Endothelial cell of umbilical vein (primary cell): ENCODE measurements around the gene DSP.

Source experiments
- GATA2 ChIP-seq: IDR thresholded peaks from 2 replicates; pipeline ENCODE4 v1.7.0; 2011; ENCODE audit warnings: low read depth, mild to moderate bottlenecking, moderate library complexity, mixed read lengths, low read length; ENCODE audit not compliant: insufficient read length, insufficient read depth
- MYC ChIP-seq: IDR thresholded peaks from one replicate; pipeline ENCODE4 v1.6.1; 2011; ENCODE audit warnings: mild to moderate bottlenecking, low read depth, low read length
- POLR2A ChIP-seq: IDR thresholded peaks from 2 replicates; pipeline ENCODE4 v1.6.1; 2012; ENCODE audit warnings: low read depth, mild to moderate bottlenecking, control low read depth, low read length
- POLR2AphosphoS5 ChIP-seq: IDR thresholded peaks from 2 replicates; pipeline ENCODE4 v1.6.1; 2012; ENCODE audit warnings: low read depth, mild to moderate bottlenecking, control low read depth, low read length, moderate library complexity; ENCODE audit not compliant: insufficient read depth
- TF ChIP-seq, protein P1 (sequence below), 2 donors: IDR thresholded peaks; 1 replicate in 1 of 2; 2 replicates in 1 of 2; pipeline ENCODE4 v1.5.1; 2011; ENCODE audit warnings: low read length in 2 of 2, mild to moderate bottlenecking in 2 of 2, moderate library complexity in 2 of 2, control low read depth in 1 of 2, inconsistent platforms in 1 of 2, low read depth in 1 of 2; ENCODE audit not compliant: insufficient read depth in 1 of 2; ENCODE audit errors: extremely low read depth in 1 of 2
- TF ChIP-seq, protein P2 (sequence below): IDR thresholded peaks from 2 replicates; pipeline ENCODE4 v1.6.1; 2011; ENCODE audit not compliant: insufficient read depth, insufficient read length

DNA sequence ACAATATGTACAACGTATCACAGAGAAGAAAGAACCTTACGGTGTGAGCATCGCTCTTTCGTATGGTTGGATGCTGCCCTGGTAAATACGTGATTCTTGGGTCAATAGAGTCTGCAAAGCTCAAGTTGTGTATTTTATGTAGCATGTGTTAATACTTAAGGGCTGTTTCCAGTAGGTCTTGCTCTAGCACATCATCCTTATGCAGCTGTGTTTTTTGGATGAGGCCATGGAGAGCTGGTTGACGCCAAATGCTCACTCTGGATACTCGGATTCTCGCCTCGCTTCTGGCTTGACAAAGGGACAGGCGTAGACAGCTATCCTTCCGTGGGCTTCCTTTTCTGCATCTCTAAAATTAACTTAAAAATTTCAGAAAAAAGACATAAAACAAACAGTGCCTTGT is 87.4 kb downstream of the DSP start:
- TF ChIP-seq, protein P1, sequence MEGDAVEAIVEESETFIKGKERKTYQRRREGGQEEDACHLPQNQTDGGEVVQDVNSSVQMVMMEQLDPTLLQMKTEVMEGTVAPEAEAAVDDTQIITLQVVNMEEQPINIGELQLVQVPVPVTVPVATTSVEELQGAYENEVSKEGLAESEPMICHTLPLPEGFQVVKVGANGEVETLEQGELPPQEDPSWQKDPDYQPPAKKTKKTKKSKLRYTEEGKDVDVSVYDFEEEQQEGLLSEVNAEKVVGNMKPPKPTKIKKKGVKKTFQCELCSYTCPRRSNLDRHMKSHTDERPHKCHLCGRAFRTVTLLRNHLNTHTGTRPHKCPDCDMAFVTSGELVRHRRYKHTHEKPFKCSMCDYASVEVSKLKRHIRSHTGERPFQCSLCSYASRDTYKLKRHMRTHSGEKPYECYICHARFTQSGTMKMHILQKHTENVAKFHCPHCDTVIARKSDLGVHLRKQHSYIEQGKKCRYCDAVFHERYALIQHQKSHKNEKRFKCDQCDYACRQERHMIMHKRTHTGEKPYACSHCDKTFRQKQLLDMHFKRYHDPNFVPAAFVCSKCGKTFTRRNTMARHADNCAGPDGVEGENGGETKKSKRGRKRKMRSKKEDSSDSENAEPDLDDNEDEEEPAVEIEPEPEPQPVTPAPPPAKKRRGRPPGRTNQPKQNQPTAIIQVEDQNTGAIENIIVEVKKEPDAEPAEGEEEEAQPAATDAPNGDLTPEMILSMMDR (IDR thresholded peaks at IDR 0.05; ENCODE audit: extremely low read depth in 1 of 2, insufficient read depth in 1 of 2, low read depth in 1 of 2, low read length in 2 of 2): no peak
- TF ChIP-seq POLR2A (no peak), MYC (no peak), POLR2AphosphoS5 (no peak), GATA2 (no peak)
- TF ChIP-seq, protein P2, sequence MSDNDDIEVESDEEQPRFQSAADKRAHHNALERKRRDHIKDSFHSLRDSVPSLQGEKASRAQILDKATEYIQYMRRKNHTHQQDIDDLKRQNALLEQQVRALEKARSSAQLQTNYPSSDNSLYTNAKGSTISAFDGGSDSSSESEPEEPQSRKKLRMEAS: no peak
